Chondrocyte (in vitro differentiated cells): Measurements from ENCODE around the gene NAXD. TPM values are rescaled to one million over a fixed set of nuclear protein-coding genes. Genes with fewer than 3 reads are reported as not detected.

Experiments
- DNase-seq: peaks from one replicate; pipeline ENCODE4 v3.0.0; 2021; ENCODE audit warnings: mixed read lengths, low spot score
- H3K27ac Mint-ChIP-seq: one replicate; pipeline ENCODE4 v1.8.0; 2021; ENCODE audit warnings: mild to moderate bottlenecking, moderate library complexity, mixed read lengths; ENCODE audit not compliant: unreplicated experiment
- H3K27me3 Mint-ChIP-seq: 2 replicates; pipeline ENCODE4 v1.8.0; 2021; ENCODE audit warnings: low read depth, mixed read lengths
- H3K36me3 Mint-ChIP-seq: 2 replicates; pipeline ENCODE4 v1.8.0; 2021; ENCODE audit warnings: low read depth, mixed read lengths
- H3K4me1 Mint-ChIP-seq: 2 replicates; pipeline ENCODE4 v1.8.0; 2021; ENCODE audit warnings: low read depth, mild to moderate bottlenecking, mixed read lengths
- H3K4me3 Mint-ChIP-seq: one replicate; pipeline ENCODE4 v1.8.0; 2021; ENCODE audit warnings: mild to moderate bottlenecking, moderate library complexity, mixed read lengths; ENCODE audit not compliant: unreplicated experiment
- H3K9me3 Mint-ChIP-seq: 2 replicates; pipeline ENCODE4 v1.8.0; 2021; ENCODE audit warnings: low read depth, mixed read lengths
- total RNA-seq: library from RNA; stranded (reverse); gene quantifications from 3 replicates; pipeline ENCODE4 v1.2.1, GENCODE V29; 2021
- TF ChIP-seq, protein P1 (sequence below): fragments of 200-600 bp; sonication (generic); IDR thresholded peaks from 2 replicates; pipeline ENCODE4 v1.5.0; 2021; ENCODE audit warnings: antibody characterized with exemption, mild to moderate bottlenecking, moderate library complexity

The NAXD gene
- total RNA-seq, 1 donor from 2014 or later = 27.1 TPM

GRCh38 chr13:110607675-110608224 lies 7.6 kb upstream of the NAXD start:
- Mint-ChIP-seq H3K9me3 (no peaks in the 10 kb centered on the region), H3K36me3 (no peaks in the 10 kb centered on the region), H3K4me3 (no peak overlapping the region), H3K4me1 (no peaks in the 10 kb centered on the region), H3K27me3 (no peaks in the 10 kb centered on the region), H3K27ac (no peak overlapping the region)
- TF ChIP-seq, protein P1, sequence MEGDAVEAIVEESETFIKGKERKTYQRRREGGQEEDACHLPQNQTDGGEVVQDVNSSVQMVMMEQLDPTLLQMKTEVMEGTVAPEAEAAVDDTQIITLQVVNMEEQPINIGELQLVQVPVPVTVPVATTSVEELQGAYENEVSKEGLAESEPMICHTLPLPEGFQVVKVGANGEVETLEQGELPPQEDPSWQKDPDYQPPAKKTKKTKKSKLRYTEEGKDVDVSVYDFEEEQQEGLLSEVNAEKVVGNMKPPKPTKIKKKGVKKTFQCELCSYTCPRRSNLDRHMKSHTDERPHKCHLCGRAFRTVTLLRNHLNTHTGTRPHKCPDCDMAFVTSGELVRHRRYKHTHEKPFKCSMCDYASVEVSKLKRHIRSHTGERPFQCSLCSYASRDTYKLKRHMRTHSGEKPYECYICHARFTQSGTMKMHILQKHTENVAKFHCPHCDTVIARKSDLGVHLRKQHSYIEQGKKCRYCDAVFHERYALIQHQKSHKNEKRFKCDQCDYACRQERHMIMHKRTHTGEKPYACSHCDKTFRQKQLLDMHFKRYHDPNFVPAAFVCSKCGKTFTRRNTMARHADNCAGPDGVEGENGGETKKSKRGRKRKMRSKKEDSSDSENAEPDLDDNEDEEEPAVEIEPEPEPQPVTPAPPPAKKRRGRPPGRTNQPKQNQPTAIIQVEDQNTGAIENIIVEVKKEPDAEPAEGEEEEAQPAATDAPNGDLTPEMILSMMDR = no peak
- no peak for DNase-seq

- Mint-ChIP-seq H3K4me1 (peaks cover 8% of the 10 kb centered on the region), H3K27ac (no peak overlapping the region), H3K4me3 (no peak overlapping the region), H3K27me3 (no peaks in the 10 kb centered on the region), H3K9me3 (peaks cover 3% of the 10 kb centered on the region), H3K36me3 (peaks cover 1% of the 10 kb centered on the region)
- no peak for DNase-seq
- TF ChIP-seq, protein P1 = no peak
Observed at GRCh38 chr13:110610955-110611595, 4.3 kb upstream of the NAXD start.

DNA sequence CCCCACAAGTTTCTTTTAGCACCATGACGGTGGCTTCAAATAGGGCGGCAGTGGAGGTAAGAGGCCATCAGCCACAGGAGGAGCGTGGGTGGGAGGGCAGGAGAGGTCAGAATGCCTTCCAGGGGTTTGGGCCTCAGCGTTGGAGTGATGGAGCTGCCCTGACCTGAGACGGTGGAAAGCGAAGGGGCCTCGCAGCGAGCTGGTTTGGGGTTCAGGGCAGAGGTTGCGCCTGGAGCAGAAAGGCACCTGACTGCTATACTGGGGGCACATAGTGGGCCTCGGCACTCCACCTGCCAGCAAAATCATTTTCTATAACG lies 382 bp upstream of the NAXD start:
- H3K27me3 Mint-ChIP-seq = no peaks in the 10 kb centered on the region
- TF ChIP-seq, protein P1 = no peak
- peaks cover 1% of the 10 kb centered on the region for H3K36me3 Mint-ChIP-seq
- peak overlapping the region; percentile 87 for H3K4me3 Mint-ChIP-seq
- peak overlapping the region; percentile 94 for H3K27ac Mint-ChIP-seq
- peaks cover 3% of the 10 kb centered on the region for H3K9me3 Mint-ChIP-seq
- peaks cover 36% of the 10 kb centered on the region for H3K4me1 Mint-ChIP-seq
- DNase-seq = no peak

GRCh38 chr13:110616103-110617101 lies 1.1 kb downstream of the NAXD start:
- H3K27ac Mint-ChIP-seq = peak overlapping the region; percentile 84
- peaks cover 39% of the 10 kb centered on the region for H3K4me1 Mint-ChIP-seq
- H3K4me3 Mint-ChIP-seq = peak overlapping the region; percentile 87
- H3K9me3 Mint-ChIP-seq = peaks cover 3% of the 10 kb centered on the region
- H3K27me3 Mint-ChIP-seq = no peaks in the 10 kb centered on the region
- DNase-seq = no peak
- TF ChIP-seq, protein P1 = peak; percentile 59
- H3K36me3 Mint-ChIP-seq = peaks cover 1% of the 10 kb centered on the region
